ENCODE data around the gene KAT6B. TPM values are rescaled to one million over a fixed set of nuclear protein-coding genes. Genes with fewer than 3 reads are reported as not detected.
"Not testable (repeated sequence)": the region's sequence is repeated elsewhere in the genome, so short reads cannot be mapped to it uniquely, and the experiment has no call there.

Gene KAT6B
- polyA plus RNA-seq, 1 donor from 2014 or later: 11.5 TPM

- Histone ChIP-seq H3K4me3 (ENCODE audit: low read length) (no peak overlapping the region), H3K27ac (ENCODE audit: low read length) (no peak overlapping the region), H3K9me3 (ENCODE audit: low read length) (no peaks in the 10 kb centered on the region), H3K79me2 (replicated peaks; ENCODE audit: insufficient read depth, low read length) (no peaks in the 10 kb centered on the region), H3K9me2 (ENCODE audit: insufficient read depth, low read length) (no peaks in the 10 kb centered on the region), H4K20me1 (ENCODE audit: insufficient read depth) (no peaks in the 10 kb centered on the region), H3K4me2 (ENCODE audit: low read length) (no peak overlapping the region), H3K36me3 (ENCODE audit: insufficient read depth, low read length) (no peaks in the 10 kb centered on the region), H2AFZ (ENCODE audit: low read depth, low read length) (no peak overlapping the region), H3K9ac (ENCODE audit: low read length) (no peak overlapping the region), H3F3A (ENCODE audit: insufficient read depth, low read length, poor library complexity, severe bottlenecking) (no peaks in the 10 kb centered on the region), H3K27me3 (ENCODE audit: insufficient read depth, low read depth, low read length) (no peaks in the 10 kb centered on the region)
- TF ChIP-seq MXI1 (conservative IDR thresholded peaks at IDR 0.05; ENCODE audit: poor library complexity, severe bottlenecking) (no peak), REST (IDR thresholded peaks at IDR 0.05; ENCODE audit: borderline replicate concordance) (no peak), TAF1 (IDR thresholded peaks at IDR 0.05; ENCODE audit: low read depth) (no peak), CTCF (IDR thresholded peaks at IDR 0.05; ENCODE audit: poor library complexity, severe bottlenecking) (no peak), SMC3 (conservative IDR thresholded peaks at IDR 0.05; ENCODE audit: poor library complexity) (no peak), POLR2AphosphoS5 (IDR thresholded peaks at IDR 0.05) (no peak), RAD21 (conservative IDR thresholded peaks at IDR 0.05) (no peak), EZH2 (IDR thresholded peaks at IDR 0.05; ENCODE audit: borderline replicate concordance, insufficient read depth, low read length, poor library complexity, severe bottlenecking) (no peak), EP300 (conservative IDR thresholded peaks at IDR 0.05; ENCODE audit: poor library complexity, severe bottlenecking) (no peak)
Measured at GRCh38 chr10:74787457-74787856, 38.9 kb upstream of the KAT6B start.

- not testable (repeated sequence) for H3K9me3 ChIP-seq (ENCODE audit: low read length); H3K79me2 ChIP-seq (replicated peaks; ENCODE audit: insufficient read depth, low read length); H3F3A ChIP-seq (ENCODE audit: insufficient read depth, low read length, poor library complexity, severe bottlenecking)
Measured at GRCh38 chr10:74791979-74792378, 34.4 kb upstream of the KAT6B start.

GRCh38 chr10:74792726-74793125, 33.7 kb upstream of the KAT6B start:
- H2AFZ ChIP-seq (ENCODE audit: low read depth, low read length): no peak overlapping the region
- H3F3A ChIP-seq (ENCODE audit: insufficient read depth, low read length, poor library complexity, severe bottlenecking): no peaks in the 10 kb centered on the region
- no peak for TF ChIP-seq EZH2 (IDR thresholded peaks at IDR 0.05; ENCODE audit: borderline replicate concordance, insufficient read depth, low read length, poor library complexity, severe bottlenecking)
- no peak for TF ChIP-seq SMC3 (conservative IDR thresholded peaks at IDR 0.05; ENCODE audit: poor library complexity)
- no peak for TF ChIP-seq CTCF (IDR thresholded peaks at IDR 0.05; ENCODE audit: poor library complexity, severe bottlenecking)
- no peak for TF ChIP-seq EP300 (conservative IDR thresholded peaks at IDR 0.05; ENCODE audit: poor library complexity, severe bottlenecking)
- TF ChIP-seq REST (IDR thresholded peaks at IDR 0.05; ENCODE audit: borderline replicate concordance): no peak
- no peak for TF ChIP-seq POLR2AphosphoS5 (IDR thresholded peaks at IDR 0.05)
- TF ChIP-seq MXI1 (conservative IDR thresholded peaks at IDR 0.05; ENCODE audit: poor library complexity, severe bottlenecking): no peak
- no peak for TF ChIP-seq TAF1 (IDR thresholded peaks at IDR 0.05; ENCODE audit: low read depth)
- TF ChIP-seq RAD21 (conservative IDR thresholded peaks at IDR 0.05): no peak
- no peak overlapping the region for H3K9ac ChIP-seq (ENCODE audit: low read length)
- H3K27me3 ChIP-seq (ENCODE audit: insufficient read depth, low read depth, low read length): no peaks in the 10 kb centered on the region
- H3K9me2 ChIP-seq (ENCODE audit: insufficient read depth, low read length): no peaks in the 10 kb centered on the region
- H3K79me2 ChIP-seq (replicated peaks; ENCODE audit: insufficient read depth, low read length): no peaks in the 10 kb centered on the region
- H3K27ac ChIP-seq (ENCODE audit: low read length): no peak overlapping the region
- H4K20me1 ChIP-seq (ENCODE audit: insufficient read depth): no peaks in the 10 kb centered on the region
- no peaks in the 10 kb centered on the region for H3K9me3 ChIP-seq (ENCODE audit: low read length)
- H3K4me3 ChIP-seq (ENCODE audit: low read length): no peak overlapping the region
- H3K36me3 ChIP-seq (ENCODE audit: insufficient read depth, low read length): no peaks in the 10 kb centered on the region
- H3K4me2 ChIP-seq (ENCODE audit: low read length): no peak overlapping the region

More at GRCh38 chr10:74791979-74792378, 34.4 kb upstream of the KAT6B start:
- H4K20me1 ChIP-seq (ENCODE audit: insufficient read depth); H3K9me2 ChIP-seq (ENCODE audit: insufficient read depth, low read length); H3K4me3 ChIP-seq (ENCODE audit: low read length); H3K4me2 ChIP-seq (ENCODE audit: low read length); H2AFZ ChIP-seq (ENCODE audit: low read depth, low read length); H3K36me3 ChIP-seq (ENCODE audit: insufficient read depth, low read length); H3K27me3 ChIP-seq (ENCODE audit: insufficient read depth, low read depth, low read length); H3K9ac ChIP-seq (ENCODE audit: low read length); H3K27ac ChIP-seq (ENCODE audit: low read length): not testable (repeated sequence)
